ENCODE results near the gene TMTC3. TPM values are rescaled to one million over a fixed set of nuclear protein-coding genes. Genes with fewer than 3 reads are reported as not detected.

The TMTC3 gene
- total RNA-seq, 1 donor from 2014 or later = 23.6 TPM

DNA sequence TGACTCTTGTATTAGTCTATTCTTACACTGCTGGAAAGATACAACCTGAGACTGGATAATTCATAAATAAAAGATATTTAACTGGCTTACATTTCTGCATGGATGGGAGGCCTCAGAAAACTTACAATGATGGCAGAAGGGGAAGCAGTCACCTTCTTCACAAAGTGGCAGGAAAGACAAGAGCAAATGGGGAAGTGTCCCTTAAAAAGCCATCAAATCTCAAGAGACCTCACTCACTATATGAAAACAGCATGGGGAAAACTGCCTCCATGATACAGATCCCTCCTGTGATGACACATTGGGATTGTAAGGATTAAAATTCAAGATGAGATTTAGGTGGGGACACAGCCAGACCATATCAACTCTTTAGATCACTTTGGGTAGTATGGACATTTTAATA is 83.7 kb downstream of the TMTC3 start:
- Mint-ChIP-seq H3K4me3 (no peak overlapping the region), H3K4me1 (no peaks in the 10 kb centered on the region), H3K27ac (ENCODE audit: unreplicated experiment) (no peak overlapping the region), H3K36me3 (ENCODE audit: low read depth) (no peaks in the 10 kb centered on the region), H3K27me3 (ENCODE audit: low read depth) (no peaks in the 10 kb centered on the region), H3K9me3 (peaks cover 22% of the 10 kb centered on the region)
- no peak for DNase-seq (ENCODE audit: low read depth, low spot score)
- TF ChIP-seq, protein P1, sequence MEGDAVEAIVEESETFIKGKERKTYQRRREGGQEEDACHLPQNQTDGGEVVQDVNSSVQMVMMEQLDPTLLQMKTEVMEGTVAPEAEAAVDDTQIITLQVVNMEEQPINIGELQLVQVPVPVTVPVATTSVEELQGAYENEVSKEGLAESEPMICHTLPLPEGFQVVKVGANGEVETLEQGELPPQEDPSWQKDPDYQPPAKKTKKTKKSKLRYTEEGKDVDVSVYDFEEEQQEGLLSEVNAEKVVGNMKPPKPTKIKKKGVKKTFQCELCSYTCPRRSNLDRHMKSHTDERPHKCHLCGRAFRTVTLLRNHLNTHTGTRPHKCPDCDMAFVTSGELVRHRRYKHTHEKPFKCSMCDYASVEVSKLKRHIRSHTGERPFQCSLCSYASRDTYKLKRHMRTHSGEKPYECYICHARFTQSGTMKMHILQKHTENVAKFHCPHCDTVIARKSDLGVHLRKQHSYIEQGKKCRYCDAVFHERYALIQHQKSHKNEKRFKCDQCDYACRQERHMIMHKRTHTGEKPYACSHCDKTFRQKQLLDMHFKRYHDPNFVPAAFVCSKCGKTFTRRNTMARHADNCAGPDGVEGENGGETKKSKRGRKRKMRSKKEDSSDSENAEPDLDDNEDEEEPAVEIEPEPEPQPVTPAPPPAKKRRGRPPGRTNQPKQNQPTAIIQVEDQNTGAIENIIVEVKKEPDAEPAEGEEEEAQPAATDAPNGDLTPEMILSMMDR (conservative IDR thresholded peaks at IDR 0.05) = no peak

DNA sequence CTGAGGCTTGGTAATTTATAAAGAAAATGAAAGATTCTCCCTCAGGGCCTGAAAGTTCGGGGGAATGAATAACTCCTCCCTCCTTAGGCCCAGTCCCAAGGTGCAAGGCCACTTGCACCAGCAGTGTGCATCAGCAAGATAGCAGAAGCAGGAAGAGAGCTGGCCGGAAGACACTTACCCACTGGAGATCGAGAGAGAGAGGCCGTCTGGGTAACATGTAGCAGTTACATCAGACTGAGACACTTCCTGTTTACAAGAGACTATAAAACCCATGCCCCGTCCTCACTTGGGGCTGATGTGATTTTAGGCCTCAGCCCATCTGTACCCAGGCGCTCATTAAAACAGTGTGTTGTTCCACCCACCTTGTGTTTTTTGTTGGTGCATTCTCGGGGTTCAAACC is 85.2 kb downstream of the TMTC3 start:
- Mint-ChIP-seq H3K4me3 (no peak overlapping the region), H3K27ac (ENCODE audit: unreplicated experiment) (no peak overlapping the region), H3K9me3 (peaks cover 11% of the 10 kb centered on the region), H3K36me3 (ENCODE audit: low read depth) (no peaks in the 10 kb centered on the region), H3K4me1 (no peaks in the 10 kb centered on the region), H3K27me3 (ENCODE audit: low read depth) (no peaks in the 10 kb centered on the region)
- TF ChIP-seq, protein P1 (conservative IDR thresholded peaks at IDR 0.05) = no peak
- no peak for DNase-seq (ENCODE audit: low read depth, low spot score)

DNA sequence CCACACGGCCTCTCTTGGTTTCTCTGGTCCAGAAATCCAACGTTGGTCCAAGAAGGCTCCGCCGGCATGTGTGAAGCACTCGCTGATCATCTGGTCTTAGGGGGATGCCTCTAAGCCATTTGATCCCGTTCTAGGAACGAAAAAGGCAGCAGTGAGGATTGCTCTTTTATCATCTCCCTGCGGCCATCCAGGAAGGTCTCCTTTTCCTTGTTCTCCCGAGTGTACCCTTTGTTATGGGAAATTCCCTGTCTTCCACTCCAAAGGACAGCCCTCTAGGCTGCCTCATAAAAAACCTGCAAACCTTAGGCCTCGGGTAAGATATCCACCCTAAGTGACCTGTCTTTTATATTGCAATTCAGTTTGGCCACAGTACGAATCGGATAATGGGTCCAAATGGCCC is 85.8 kb downstream of the TMTC3 start:
- H3K27ac Mint-ChIP-seq (ENCODE audit: unreplicated experiment) = no peak overlapping the region
- H3K27me3 Mint-ChIP-seq (ENCODE audit: low read depth) = no peaks in the 10 kb centered on the region
- DNase-seq (ENCODE audit: low read depth, low spot score) = no peak
- H3K4me1 Mint-ChIP-seq = no peaks in the 10 kb centered on the region
- TF ChIP-seq, protein P1 (conservative IDR thresholded peaks at IDR 0.05) = no peak
- no peaks in the 10 kb centered on the region for H3K36me3 Mint-ChIP-seq (ENCODE audit: low read depth)
- no peak overlapping the region for H3K4me3 Mint-ChIP-seq
- H3K9me3 Mint-ChIP-seq = peaks cover 10% of the 10 kb centered on the region

DNA sequence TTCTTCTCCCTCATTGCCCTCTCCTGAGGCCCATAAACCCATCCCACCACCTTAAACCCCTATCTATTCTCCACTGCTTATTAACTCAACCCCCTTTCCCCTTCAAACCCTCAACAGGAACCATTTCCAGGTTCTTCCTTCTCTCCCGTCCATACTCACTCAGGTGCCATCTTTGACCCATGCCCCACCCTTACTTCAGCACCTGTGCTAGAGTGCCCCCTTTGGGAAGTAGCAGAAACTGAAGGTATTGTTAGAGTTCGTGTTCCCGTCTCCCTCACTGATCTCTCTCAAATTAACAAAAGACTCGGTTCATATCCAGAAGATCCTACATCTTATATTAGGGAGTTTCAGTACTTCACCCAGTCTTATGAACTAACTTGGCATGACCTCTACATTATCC is 86.6 kb downstream of the TMTC3 start:
- no peak for DNase-seq (ENCODE audit: low read depth, low spot score)
- H3K27me3 Mint-ChIP-seq (ENCODE audit: low read depth) = no peaks in the 10 kb centered on the region
- H3K36me3 Mint-ChIP-seq (ENCODE audit: low read depth) = no peaks in the 10 kb centered on the region
- H3K9me3 Mint-ChIP-seq = peaks cover 8% of the 10 kb centered on the region
- no peak overlapping the region for H3K4me3 Mint-ChIP-seq
- H3K4me1 Mint-ChIP-seq = no peaks in the 10 kb centered on the region
- no peak overlapping the region for H3K27ac Mint-ChIP-seq (ENCODE audit: unreplicated experiment)
- TF ChIP-seq, protein P1 (conservative IDR thresholded peaks at IDR 0.05) = no peak

DNA sequence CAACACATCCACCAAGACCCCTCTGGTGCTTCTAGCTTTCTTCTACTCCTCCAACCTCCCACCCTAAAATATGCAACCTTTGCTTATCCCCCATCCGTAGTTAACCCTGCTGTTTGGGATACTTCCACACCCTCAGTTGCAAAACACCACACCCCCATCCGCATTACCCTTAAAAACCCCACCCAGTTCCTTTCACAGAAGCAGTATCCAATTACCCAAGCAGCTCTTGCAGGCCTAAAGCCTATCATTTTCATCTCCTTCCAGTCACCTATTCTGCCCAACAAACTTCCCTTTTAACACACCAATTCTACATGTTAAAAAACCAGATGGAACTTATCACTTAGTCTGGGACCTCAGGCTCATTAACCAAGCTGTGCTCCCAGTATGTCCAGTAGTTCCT is 88.2 kb downstream of the TMTC3 start:
- H3K36me3 Mint-ChIP-seq (ENCODE audit: low read depth) = no peaks in the 10 kb centered on the region
- peaks cover 6% of the 10 kb centered on the region for H3K9me3 Mint-ChIP-seq
- H3K4me3 Mint-ChIP-seq = no peak overlapping the region
- TF ChIP-seq, protein P1 (conservative IDR thresholded peaks at IDR 0.05) = no peak
- DNase-seq (ENCODE audit: low read depth, low spot score) = no peak
- H3K4me1 Mint-ChIP-seq = no peaks in the 10 kb centered on the region
- H3K27me3 Mint-ChIP-seq (ENCODE audit: low read depth) = no peaks in the 10 kb centered on the region
- no peak overlapping the region for H3K27ac Mint-ChIP-seq (ENCODE audit: unreplicated experiment)
